Liver (tissue), 3 donors: ENCODE data around the gene GMDS.

Experiments
- RXRA ChIP-seq, 2 donors: IDR thresholded peaks; 2 replicates each; pipeline ENCODE4 v1.6.1; 2017 to 2018; ENCODE audit warnings: antibody characterized with exemption in 2 of 2, mild to moderate bottlenecking in 1 of 2
- TF ChIP-seq, protein P1 (sequence below): fragments of 150-350 bp; IDR thresholded peaks from 2 replicates; pipeline ENCODE4 v1.5.1; 2017; ENCODE audit warnings: improper control_type of control experiment, low read depth, low read length; ENCODE audit not compliant: missing input control
- donor health status: healthy.
- donor health status: healthy.

DNA sequence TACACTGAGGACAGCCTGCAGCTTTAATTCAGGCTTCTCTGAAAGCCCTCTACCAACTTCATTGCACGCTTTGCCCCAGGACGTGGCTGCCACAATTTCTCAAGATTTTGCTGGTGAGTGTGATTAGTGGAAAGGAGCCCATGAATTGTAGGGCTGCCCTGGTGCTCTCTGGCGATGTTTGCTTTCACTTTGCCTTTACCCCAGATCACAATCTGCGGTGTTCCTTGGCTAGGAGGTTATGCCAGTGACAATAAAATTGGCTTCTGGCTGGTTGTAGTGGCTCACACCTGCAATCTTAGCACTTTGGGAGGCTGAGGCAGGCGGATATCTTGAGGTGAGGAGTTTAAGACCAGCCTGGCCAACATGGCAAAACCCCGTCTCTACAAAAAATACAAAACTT is 496.4 kb downstream of the GMDS start:
- TF ChIP-seq, protein P1, sequence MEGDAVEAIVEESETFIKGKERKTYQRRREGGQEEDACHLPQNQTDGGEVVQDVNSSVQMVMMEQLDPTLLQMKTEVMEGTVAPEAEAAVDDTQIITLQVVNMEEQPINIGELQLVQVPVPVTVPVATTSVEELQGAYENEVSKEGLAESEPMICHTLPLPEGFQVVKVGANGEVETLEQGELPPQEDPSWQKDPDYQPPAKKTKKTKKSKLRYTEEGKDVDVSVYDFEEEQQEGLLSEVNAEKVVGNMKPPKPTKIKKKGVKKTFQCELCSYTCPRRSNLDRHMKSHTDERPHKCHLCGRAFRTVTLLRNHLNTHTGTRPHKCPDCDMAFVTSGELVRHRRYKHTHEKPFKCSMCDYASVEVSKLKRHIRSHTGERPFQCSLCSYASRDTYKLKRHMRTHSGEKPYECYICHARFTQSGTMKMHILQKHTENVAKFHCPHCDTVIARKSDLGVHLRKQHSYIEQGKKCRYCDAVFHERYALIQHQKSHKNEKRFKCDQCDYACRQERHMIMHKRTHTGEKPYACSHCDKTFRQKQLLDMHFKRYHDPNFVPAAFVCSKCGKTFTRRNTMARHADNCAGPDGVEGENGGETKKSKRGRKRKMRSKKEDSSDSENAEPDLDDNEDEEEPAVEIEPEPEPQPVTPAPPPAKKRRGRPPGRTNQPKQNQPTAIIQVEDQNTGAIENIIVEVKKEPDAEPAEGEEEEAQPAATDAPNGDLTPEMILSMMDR: no peak
- no peak for TF ChIP-seq RXRA (IDR thresholded peaks at IDR 0.05)
